HepG2 (cell line): ENCODE measurements around the gene KAZN.

Source experiments
- ATF3 ChIP-seq: sonication (generic); formaldehyde crosslinking; IDR thresholded peaks from 2 replicates; pipeline ENCODE4 v1.4.0; 2020; ENCODE audit warnings: missing genetic modification reagents
- CTCF ChIP-seq: sonication (generic); formaldehyde crosslinking; IDR thresholded peaks from 2 replicates; pipeline ENCODE4 v1.5.0; 2020; ENCODE audit warnings: mild to moderate bottlenecking, missing genetic modification reagents, moderate library complexity
- FOSL1 ChIP-seq: sonication (generic); formaldehyde crosslinking; IDR thresholded peaks from 2 replicates; pipeline ENCODE4 v1.9.0; 2021; ENCODE audit warnings: missing genetic modification reagents, borderline replicate concordance
- HNRNPK ChIP-seq: fragments of 200-400 bp; formaldehyde crosslinking; IDR thresholded peaks from 2 replicates; pipeline ENCODE4 v1.6.1; 2018; ENCODE audit warnings: low read length, low read depth, moderate library complexity, mild to moderate bottlenecking; ENCODE audit not compliant: poor library complexity, severe bottlenecking
- POLR2A ChIP-seq, 2 experiments: IDR thresholded peaks; 2 replicates each; pipeline ENCODE4 v1.6.1; 2011; ENCODE audit warnings: low read depth in 2 of 2, low read length in 2 of 2, mild to moderate bottlenecking in 1 of 2, moderate library complexity in 1 of 2; ENCODE audit not compliant: insufficient read depth in 1 of 2
- REXO4 ChIP-seq: sonication (generic); formaldehyde crosslinking; IDR thresholded peaks from 2 replicates; pipeline ENCODE4 v1.8.0; 2022; ENCODE audit warnings: missing genetic modification reagents, mild to moderate bottlenecking, borderline replicate concordance
- STAG1 ChIP-seq: sonication (generic); formaldehyde crosslinking; IDR thresholded peaks from 2 replicates; pipeline ENCODE4 v1.4.0; 2020; ENCODE audit warnings: missing genetic modification reagents
- SUZ12 ChIP-seq: fragments of 150-350 bp; IDR thresholded peaks from 2 replicates; pipeline ENCODE4 v1.6.1; 2014; ENCODE audit warnings: low read depth, low read length
- THRA ChIP-seq: sonication (generic); formaldehyde crosslinking; IDR thresholded peaks from 2 replicates; pipeline ENCODE4 v1.4.0; 2020; ENCODE audit warnings: missing genetic modification reagents, borderline replicate concordance
- WIZ ChIP-seq: sonication (generic); formaldehyde crosslinking; IDR thresholded peaks from 2 replicates; pipeline ENCODE4 v1.5.1; 2020; ENCODE audit warnings: mild to moderate bottlenecking, missing genetic modification reagents
- YY1 ChIP-seq: IDR thresholded peaks from 2 replicates; pipeline ENCODE4 v1.6.1; 2011; ENCODE audit warnings: low read length, low read depth, moderate library complexity, mild to moderate bottlenecking; ENCODE audit not compliant: insufficient read depth, insufficient replicate concordance

GRCh38 chr1:15100121-15100879 lies 501.8 kb downstream of the KAZN start:
- TF ChIP-seq CTCF (CRISPR knock-in tag) (peak; percentile 96), THRA (CRISPR knock-in tag) (no peak), SUZ12 (no peak), YY1 (no peak), REXO4 (no peak), ATF3 (CRISPR knock-in tag) (no peak), FOSL1 (CRISPR knock-in tag) (no peak), STAG1 (CRISPR knock-in tag) (peak; percentile 98), HNRNPK (no peak), POLR2A (IDR thresholded peaks at IDR 0.05; ENCODE audit: insufficient read depth in 1 of 2, low read depth in 2 of 2, low read length in 2 of 2) (no peak), WIZ (CRISPR knock-in tag) (no peak)
